HCT116 (cell line): Measurements from ENCODE around the gene CHURC1. TPM values are rescaled to one million over a fixed set of nuclear protein-coding genes. Genes with fewer than 3 reads are reported as not detected.

ENCODE experiments used
- ATAC-seq: fragments of 200-7000 bp; cut with Tn5 transposase; 2 replicates; pipeline ENCODE4 v1.9.1; 2020; ENCODE audit warnings: mild to moderate bottlenecking, moderate library complexity
- BruUV-seq: library from RNA; stranded (reverse); fragments of 400-500 nt; replicated peaks from 2 replicates; lab custom pipeline; 2021; lab: Mats Ljungman, UMichigan
- CTCF ChIA-PET: fragments of 300-600 bp; sonication (Branson Sonifier 250); formaldehyde crosslinking; loops from one replicate; lab custom pipeline; 2021; ENCODE audit warnings: antibody characterized with exemption; lab: Charles Lee
- POLR2A ChIA-PET: fragments of 300-600, 350-600 bp; sonication (Branson Sonifier 250); formaldehyde crosslinking; loops from one replicate; lab custom pipeline; 2021; ENCODE audit warnings: antibody characterized with exemption; lab: Charles Lee
- RAD21 ChIA-PET, 2 experiments: fragments of 300-600 bp; sonication (Branson Sonifier 250); formaldehyde crosslinking; loops; one replicate each; lab custom pipeline; 2023; ENCODE audit warnings: low total read pairs in 2 of 2; ENCODE audit not compliant: uncharacterized antibody in 2 of 2, unreplicated experiment in 2 of 2, low non-redundant PET in 1 of 2; lab: Charles Lee
- DNase-seq: peaks from one replicate; pipeline ENCODE4 v3.0.0-alpha.2; 2010; ENCODE audit warnings: low read depth, low spot score
- H2AFZ ChIP-seq: fragments of 200-600 bp; shearing (Covaris generic), sonication (generic); 2 replicates; pipeline ENCODE4 v1.6.1; 2017; ENCODE audit warnings: low read depth, mixed run types, mixed read lengths, antibody characterized with exemption, low read length; ENCODE audit not compliant: poor library complexity, severe bottlenecking
- H3K27ac ChIP-seq: 2 replicates; pipeline ENCODE4 v1.5.1; 2012; ENCODE audit warnings: low read depth, low read length
- H3K27me3 ChIP-seq: fragments of 200-600 bp; sonication (generic); 2 replicates; pipeline ENCODE4 v1.6.1; 2016; ENCODE audit warnings: mixed run types, low read length, mixed read lengths; ENCODE audit not compliant: insufficient read depth
- H3K36me3 ChIP-seq, 2 experiments: fragments of 200-500 bp in 1 of 2; fragments of 200-600 bp in 1 of 2; sonication (Bioruptor generic) in 1 of 2; sonication (generic) in 1 of 2; 2 replicates each; pipeline versions ENCODE4 v1.5.1 to v1.6.1; 2014 to 2016; ENCODE audit warnings: low read length in 2 of 2, inconsistent platforms in 1 of 2, mixed read lengths in 1 of 2, mixed run types in 1 of 2; ENCODE audit not compliant: insufficient read depth in 2 of 2, control insufficient read depth in 1 of 2
- H3K4me1 ChIP-seq, 2 experiments: fragments of 200-600 bp in 1 of 2; sonication (generic) in 1 of 2; 2 replicates each; pipeline versions ENCODE4 v1.5.1 to v1.6.1; 2012 to 2017; ENCODE audit warnings: low read length in 2 of 2, inconsistent platforms in 1 of 2, mild to moderate bottlenecking in 1 of 2, mixed read lengths in 1 of 2, mixed run types in 1 of 2, moderate library complexity in 1 of 2; ENCODE audit not compliant: insufficient read depth in 2 of 2, control insufficient read depth in 1 of 2
- H3K4me2 ChIP-seq: fragments of 200-600 bp; sonication (generic); 2 replicates; pipeline ENCODE4 v1.6.1; 2017; ENCODE audit warnings: mixed run types, low read length, mixed read lengths
- H3K4me3 ChIP-seq, 2 experiments: fragments of 200-600 bp in 1 of 2; sonication (generic) in 1 of 2; replicated peaks in 1 of 2; 2 replicates each; pipeline ENCODE4 v1.5.1; 2011 to 2016; ENCODE audit warnings: low read length in 2 of 2, control low read depth in 1 of 2, low read depth in 1 of 2, mild to moderate bottlenecking in 1 of 2, mixed read lengths in 1 of 2, mixed run types in 1 of 2
- H3K79me2 ChIP-seq: fragments of 200-600 bp; sonication (generic); 2 replicates; pipeline ENCODE4 v1.6.1; 2017; ENCODE audit warnings: mild to moderate bottlenecking, mixed run types, low read length, moderate library complexity, mixed read lengths; ENCODE audit not compliant: insufficient read depth
- H3K9ac ChIP-seq: fragments of 200-600 bp; sonication (generic); 2 replicates; pipeline ENCODE4 v1.6.1; 2016; ENCODE audit warnings: low read length, mixed read lengths
- H3K9me2 ChIP-seq: fragments of 200-600 bp; sonication (generic), shearing (Covaris generic); 2 replicates; pipeline ENCODE4 v1.6.1; 2017; ENCODE audit warnings: mixed run types, mild to moderate bottlenecking, moderate library complexity; ENCODE audit not compliant: insufficient read depth
- H3K9me3 ChIP-seq, 2 experiments: fragments of 200-500 bp in 1 of 2; fragments of 200-600 bp in 1 of 2; sonication (Bioruptor generic) in 1 of 2; sonication (generic) in 1 of 2; 2 replicates each; pipeline ENCODE4 v1.6.1; 2014 to 2017; ENCODE audit warnings: low read length in 2 of 2, mixed read lengths in 2 of 2, inconsistent platforms in 1 of 2, low read depth in 1 of 2, mild to moderate bottlenecking in 1 of 2, mixed run types in 1 of 2, moderate library complexity in 1 of 2; ENCODE audit not compliant: control insufficient read depth in 1 of 2, insufficient read depth in 1 of 2
- H4K20me1 ChIP-seq: fragments of 200-600 bp; sonication (generic), shearing (Covaris generic); 2 replicates; pipeline ENCODE4 v1.6.1; 2017; ENCODE audit warnings: mixed run types, mild to moderate bottlenecking, moderate library complexity; ENCODE audit not compliant: insufficient read depth
- CBX3 ChIP-seq: IDR thresholded peaks from 2 replicates; pipeline ENCODE4 v1.6.1; 2012; ENCODE audit warnings: low read depth
- EGR1 ChIP-seq: IDR thresholded peaks from 2 replicates; pipeline ENCODE4 v1.6.1; 2012; ENCODE audit warnings: low read depth
- ELF1 ChIP-seq: IDR thresholded peaks from 2 replicates; pipeline ENCODE4 v1.6.1; 2012; ENCODE audit warnings: low read depth, borderline replicate concordance
- FOSL1 ChIP-seq: IDR thresholded peaks from 2 replicates; pipeline ENCODE4 v1.6.1; 2012; ENCODE audit warnings: low read depth
- RAD21 ChIP-seq: IDR thresholded peaks from 2 replicates; pipeline ENCODE4 v1.6.1; 2012; ENCODE audit warnings: low read depth, mild to moderate bottlenecking
- TCF7L2 ChIP-seq: IDR thresholded peaks from 2 replicates; pipeline ENCODE4 v1.7.0; 2011; ENCODE audit warnings: borderline replicate concordance, inconsistent platforms; ENCODE audit not compliant: insufficient read depth, insufficient read length; ENCODE audit errors: extremely low read depth
- ZFX ChIP-seq: fragments of 450-650 bp; IDR thresholded peaks from 2 replicates; pipeline ENCODE4 v1.6.1; 2017
- intact Hi-C: fragments of 100-400 bp; cut with micrococcal nuclease; formaldehyde crosslinking; loops from 2 replicates; pipeline ENCODE4 v1.10.0; 2022
- total RNA-seq: library from RNA; stranded (reverse); gene quantifications from one replicate; pipeline ENCODE4 v1.2.1, GENCODE V29; 2021; ENCODE audit not compliant: unreplicated experiment
- TF ChIP-seq, protein P1 (sequence below): IDR thresholded peaks from 2 replicates; pipeline ENCODE4 v1.6.1; 2011; ENCODE audit warnings: mild to moderate bottlenecking, low read length, moderate library complexity; ENCODE audit not compliant: insufficient replicate concordance; ENCODE audit errors: extremely low read depth
- TF ChIP-seq, protein P2 (sequence below): IDR thresholded peaks from 2 replicates; pipeline ENCODE4 v1.6.1; 2012

CHURC1 gene
- total RNA-seq, 1 experiment from 2014 or later = 47.5 TPM

DNA sequence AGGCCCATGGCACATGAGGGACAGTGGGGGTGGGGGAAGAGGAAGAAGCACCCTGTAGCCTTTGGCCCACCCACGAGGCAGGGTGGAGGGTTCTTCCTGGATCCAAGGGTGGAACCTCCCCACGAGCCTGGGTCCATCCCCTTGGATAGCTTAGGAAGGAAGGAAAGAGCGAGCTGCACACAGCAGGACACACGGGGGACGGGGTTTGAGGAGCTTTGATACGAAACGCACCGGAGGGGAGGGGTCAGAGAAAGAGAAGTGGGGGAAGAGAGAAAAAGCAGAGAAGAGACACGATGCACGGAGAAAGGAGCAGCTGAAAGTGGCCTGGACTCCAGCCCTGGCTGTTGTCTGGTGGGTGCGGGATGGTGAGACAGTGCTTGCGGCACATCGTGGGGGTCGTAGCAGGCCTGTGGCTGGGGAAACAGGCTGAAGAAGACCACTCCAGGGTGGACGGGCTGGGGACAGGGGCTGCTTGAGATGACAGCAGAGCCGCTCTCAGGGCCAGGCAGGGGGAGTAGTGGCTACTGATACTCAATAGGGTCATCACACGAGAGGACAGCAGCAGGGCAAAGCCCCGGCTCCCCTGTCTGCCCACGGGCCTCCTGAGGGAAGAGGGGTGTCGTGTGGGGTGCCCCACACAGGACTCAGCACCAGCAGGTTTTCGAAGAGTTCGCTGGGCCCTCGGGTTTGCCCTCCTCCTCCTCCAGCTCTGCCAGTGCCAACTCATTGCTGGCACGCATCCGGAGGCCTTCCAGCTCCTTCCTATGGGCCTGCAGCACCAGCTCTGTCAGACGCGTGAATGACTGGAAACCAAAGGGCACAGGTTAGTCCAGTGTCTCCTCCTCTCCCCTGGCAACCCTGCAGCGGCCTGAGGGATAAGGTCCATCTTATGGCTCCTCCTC, 33.7 kb downstream of the CHURC1 start:
- no peaks in the 10 kb centered on the region for H4K20me1 ChIP-seq
- intact Hi-C loops = no loop called here
- H3K27me3 ChIP-seq = no peaks in the 10 kb centered on the region
- H3K27ac ChIP-seq = no peak overlapping the region
- H2AFZ ChIP-seq = no peak overlapping the region
- no peaks in the 10 kb centered on the region for H3K9me3 ChIP-seq
- ChIA-PET CTCF (interaction anchor here (0.5 kb wide), 1 partner anchor 11 kb away, joined by 3 read pairs; no protein-coding TSS in a partner anchor), POLR2A (no interaction called here), RAD21 (no interaction called here)
- TF ChIP-seq RAD21 (no peak), EGR1 (no peak), ELF1 (no peak), TCF7L2 (no peak), ZFX (no peak), CBX3 (no peak), FOSL1 (no peak)
- TF ChIP-seq, protein P1, sequence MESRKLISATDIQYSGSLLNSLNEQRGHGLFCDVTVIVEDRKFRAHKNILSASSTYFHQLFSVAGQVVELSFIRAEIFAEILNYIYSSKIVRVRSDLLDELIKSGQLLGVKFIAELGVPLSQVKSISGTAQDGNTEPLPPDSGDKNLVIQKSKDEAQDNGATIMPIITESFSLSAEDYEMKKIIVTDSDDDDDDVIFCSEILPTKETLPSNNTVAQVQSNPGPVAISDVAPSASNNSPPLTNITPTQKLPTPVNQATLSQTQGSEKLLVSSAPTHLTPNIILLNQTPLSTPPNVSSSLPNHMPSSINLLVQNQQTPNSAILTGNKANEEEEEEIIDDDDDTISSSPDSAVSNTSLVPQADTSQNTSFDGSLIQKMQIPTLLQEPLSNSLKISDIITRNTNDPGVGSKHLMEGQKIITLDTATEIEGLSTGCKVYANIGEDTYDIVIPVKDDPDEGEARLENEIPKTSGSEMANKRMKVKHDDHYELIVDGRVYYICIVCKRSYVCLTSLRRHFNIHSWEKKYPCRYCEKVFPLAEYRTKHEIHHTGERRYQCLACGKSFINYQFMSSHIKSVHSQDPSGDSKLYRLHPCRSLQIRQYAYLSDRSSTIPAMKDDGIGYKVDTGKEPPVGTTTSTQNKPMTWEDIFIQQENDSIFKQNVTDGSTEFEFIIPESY = no peak
- TF ChIP-seq, protein P2, sequence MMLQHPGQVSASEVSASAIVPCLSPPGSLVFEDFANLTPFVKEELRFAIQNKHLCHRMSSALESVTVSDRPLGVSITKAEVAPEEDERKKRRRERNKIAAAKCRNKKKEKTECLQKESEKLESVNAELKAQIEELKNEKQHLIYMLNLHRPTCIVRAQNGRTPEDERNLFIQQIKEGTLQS = no peak
- ATAC-seq (no peak), DNase-seq (no peak)
- no peaks in the 10 kb centered on the region for H3K79me2 ChIP-seq
- no peaks in the 10 kb centered on the region for H3K9me2 ChIP-seq
- no peak overlapping the region for H3K9ac ChIP-seq
- H3K4me2 ChIP-seq = no peak overlapping the region
- no TSS peak for BruUV-seq
- no peaks in the 10 kb centered on the region for H3K4me1 ChIP-seq
- H3K4me3 ChIP-seq = no peak overlapping the region
- H3K36me3 ChIP-seq = no peaks in the 10 kb centered on the region
